ENCODE data around the gene PALLD.

DNA sequence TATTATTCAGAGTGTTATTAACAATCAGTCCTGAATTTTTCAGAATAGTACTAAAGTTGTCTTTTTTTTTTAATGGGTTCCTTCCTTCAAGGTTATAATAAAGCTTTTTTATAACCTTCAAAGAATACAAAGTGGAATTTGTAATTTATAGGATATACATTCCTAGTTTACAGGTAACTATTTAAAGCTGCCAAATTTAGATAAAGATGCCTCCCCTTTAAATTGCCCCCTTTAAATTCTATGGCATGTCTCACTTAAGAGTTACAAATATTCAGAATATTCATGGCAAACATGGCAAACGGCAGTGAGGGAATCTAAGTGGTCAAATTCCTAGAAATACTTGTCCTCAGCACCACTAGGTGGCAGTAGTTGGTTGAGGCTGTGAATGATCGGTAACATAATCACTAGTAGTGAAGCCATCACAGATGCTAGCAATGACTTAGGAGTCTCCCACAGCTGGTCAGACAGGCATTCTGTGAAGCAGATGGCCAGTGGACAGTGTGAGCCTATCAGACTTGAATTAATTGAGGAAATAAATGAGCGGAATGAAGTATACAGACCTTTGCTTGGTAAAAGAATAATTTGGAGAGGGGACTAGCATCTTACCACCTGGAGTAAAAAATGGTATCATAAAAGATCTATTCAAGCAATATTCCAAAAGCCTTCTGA lies 426.8 kb downstream of the PALLD start:
- TF ChIP-seq EZH2 (IDR thresholded peaks at IDR 0.05; ENCODE audit: low read length), result no peak
- TF ChIP-seq, protein P1, sequence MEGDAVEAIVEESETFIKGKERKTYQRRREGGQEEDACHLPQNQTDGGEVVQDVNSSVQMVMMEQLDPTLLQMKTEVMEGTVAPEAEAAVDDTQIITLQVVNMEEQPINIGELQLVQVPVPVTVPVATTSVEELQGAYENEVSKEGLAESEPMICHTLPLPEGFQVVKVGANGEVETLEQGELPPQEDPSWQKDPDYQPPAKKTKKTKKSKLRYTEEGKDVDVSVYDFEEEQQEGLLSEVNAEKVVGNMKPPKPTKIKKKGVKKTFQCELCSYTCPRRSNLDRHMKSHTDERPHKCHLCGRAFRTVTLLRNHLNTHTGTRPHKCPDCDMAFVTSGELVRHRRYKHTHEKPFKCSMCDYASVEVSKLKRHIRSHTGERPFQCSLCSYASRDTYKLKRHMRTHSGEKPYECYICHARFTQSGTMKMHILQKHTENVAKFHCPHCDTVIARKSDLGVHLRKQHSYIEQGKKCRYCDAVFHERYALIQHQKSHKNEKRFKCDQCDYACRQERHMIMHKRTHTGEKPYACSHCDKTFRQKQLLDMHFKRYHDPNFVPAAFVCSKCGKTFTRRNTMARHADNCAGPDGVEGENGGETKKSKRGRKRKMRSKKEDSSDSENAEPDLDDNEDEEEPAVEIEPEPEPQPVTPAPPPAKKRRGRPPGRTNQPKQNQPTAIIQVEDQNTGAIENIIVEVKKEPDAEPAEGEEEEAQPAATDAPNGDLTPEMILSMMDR (optimal IDR thresholded peaks at IDR 0.05 in 1 of 3, IDR thresholded peaks at IDR 0.05 in 1 of 3, conservative IDR thresholded peaks at IDR 0.05 in 1 of 3; ENCODE audit: extremely low read depth in 1 of 3, insufficient read depth in 2 of 3, low read length in 3 of 3), result peak; percentile 60 to 87 (median 78)

All from keratinocyte (primary cell).